Activated T-cell treated with anti-CD3 and anti-CD28 coated beads for 4 hours (primary cell): Measurements from ENCODE around the gene AGT.

Experiments used
- DNase-seq: peaks from one replicate; pipeline ENCODE4 v3.0.0-alpha.2; 2020

AGT gene

GRCh38 chr1:230713915-230714764 is at the start of gene AGT:
TSS of gene AGT (minus strand) at chr1:230714122. CDS start at chr1:230710823, 3,299 bp downstream.
- no peak for DNase-seq

DNA sequence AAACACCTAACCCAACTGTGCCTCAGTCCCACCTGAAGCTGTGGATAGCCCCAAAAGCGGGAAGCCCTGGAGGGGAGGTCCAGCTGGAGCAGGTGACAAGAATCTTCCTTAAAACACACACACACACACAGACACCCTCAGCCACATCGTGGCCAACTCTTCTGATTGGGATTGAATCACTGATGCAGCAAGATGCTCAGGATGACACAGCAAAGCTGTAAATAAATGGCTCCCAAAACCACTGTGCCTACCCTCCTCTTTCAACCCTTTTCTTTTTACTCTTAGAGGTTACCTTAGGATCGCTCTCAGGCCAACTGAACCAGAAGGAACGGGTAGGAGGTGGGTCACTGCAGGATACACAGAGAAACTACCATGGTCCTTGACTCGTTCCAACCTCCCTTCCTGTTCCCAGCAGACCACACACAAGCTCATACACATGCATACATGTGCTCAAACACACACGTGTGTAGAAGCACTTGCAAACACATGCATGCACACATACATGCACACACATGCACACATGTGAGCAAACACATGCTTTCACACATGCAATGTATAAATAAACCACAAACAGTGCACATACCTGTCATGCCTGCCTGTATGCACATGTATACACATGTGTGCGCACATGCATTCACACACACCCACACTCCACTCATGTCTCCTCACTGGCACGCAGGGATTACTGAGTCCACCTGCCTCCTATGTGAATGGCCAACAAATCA is 47.7 kb upstream of the AGT start:
- no peak for DNase-seq

GRCh38 chr1:230760360-230760827 is 46.5 kb upstream of the AGT start:
- no peak for DNase-seq

GRCh38 chr1:230759369-230760065 is 45.6 kb upstream of the AGT start:
- no peak for DNase-seq

GRCh38 chr1:230758709-230759368 is 44.9 kb upstream of the AGT start:
- DNase-seq, result no peak

- DNase-seq, result no peak
These were observed 44.2 kb upstream of the AGT start for GRCh38 chr1:230757856-230758708.

DNA sequence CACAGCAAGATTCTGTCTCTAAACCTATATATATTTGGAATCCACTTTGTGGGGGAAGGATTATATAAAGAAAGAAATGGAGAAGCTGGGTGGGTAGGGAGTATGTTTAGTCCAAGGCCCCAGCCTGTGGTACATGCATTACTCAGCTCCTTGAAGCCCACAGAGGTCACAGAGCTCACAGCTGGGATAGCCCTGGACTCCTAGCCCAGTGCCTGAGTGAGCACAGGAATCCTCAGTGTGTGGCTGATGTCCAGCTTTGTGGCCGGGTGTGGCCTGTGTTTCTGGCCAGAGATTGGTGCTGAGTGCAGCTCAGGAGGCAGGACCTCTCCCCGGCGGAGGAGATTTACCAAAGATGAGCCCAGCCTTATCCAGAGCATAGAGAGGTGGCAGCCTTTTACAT is 40.9 kb upstream of the AGT start:
- DNase-seq, result no peak

DNA sequence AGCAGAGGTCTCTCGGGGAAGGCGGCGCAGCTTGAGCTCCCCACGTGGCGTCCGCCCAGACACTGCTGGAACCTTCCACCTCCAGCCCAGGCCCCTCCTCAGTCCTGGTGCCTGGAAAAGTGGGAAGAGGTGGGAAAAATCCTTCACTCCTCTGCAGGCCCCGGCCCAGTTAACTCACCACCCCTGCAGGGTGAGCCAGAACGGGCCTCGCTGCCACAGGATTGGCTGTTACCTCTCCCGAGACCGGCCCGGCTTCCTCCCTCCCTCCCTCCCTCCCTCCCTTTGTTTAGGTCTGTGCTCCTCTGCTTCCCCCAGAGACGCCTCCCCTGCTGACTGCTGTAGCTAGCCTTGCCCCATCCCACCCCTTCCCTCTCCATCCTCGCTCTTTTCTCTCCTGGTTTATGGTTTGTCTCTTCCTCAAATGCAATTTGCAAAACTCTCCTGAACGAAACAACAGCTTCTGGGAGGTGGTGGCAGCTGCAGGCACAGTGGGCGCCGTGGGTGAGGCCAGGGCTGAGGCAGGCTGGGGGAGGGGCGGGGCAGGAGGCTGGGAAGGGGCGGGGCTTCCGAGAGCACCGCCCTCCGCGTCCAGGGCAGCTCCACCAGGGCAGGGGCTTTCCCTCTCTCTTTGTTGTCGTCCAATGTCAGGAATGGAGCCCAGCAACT is 39.8 kb upstream of the AGT start:
- DNase-seq, result no peak

- no peak for DNase-seq
These were observed 39.3 kb upstream of the AGT start for GRCh38 chr1:230753191-230753585.

DNA sequence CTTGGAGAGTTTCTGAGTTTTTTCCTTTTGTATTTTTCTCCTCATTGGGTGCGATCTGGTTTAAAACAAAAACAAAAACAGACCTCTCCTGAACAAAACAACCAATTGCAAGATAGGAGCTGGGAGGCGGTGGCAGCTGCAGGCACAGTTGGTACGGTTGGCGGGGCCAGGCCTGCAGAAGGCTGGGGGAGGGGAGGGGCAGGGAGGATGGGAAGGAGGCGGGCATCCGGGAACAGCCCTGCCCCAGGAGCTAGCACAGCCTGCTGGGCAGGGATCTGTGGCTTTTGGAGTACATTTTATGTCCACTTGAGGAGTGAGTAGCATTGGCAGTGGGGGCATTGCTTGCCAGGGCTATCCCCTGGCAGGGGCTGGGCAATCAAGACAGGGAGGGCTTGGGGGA is 38.5 kb upstream of the AGT start:
- DNase-seq, result no peak

DNA sequence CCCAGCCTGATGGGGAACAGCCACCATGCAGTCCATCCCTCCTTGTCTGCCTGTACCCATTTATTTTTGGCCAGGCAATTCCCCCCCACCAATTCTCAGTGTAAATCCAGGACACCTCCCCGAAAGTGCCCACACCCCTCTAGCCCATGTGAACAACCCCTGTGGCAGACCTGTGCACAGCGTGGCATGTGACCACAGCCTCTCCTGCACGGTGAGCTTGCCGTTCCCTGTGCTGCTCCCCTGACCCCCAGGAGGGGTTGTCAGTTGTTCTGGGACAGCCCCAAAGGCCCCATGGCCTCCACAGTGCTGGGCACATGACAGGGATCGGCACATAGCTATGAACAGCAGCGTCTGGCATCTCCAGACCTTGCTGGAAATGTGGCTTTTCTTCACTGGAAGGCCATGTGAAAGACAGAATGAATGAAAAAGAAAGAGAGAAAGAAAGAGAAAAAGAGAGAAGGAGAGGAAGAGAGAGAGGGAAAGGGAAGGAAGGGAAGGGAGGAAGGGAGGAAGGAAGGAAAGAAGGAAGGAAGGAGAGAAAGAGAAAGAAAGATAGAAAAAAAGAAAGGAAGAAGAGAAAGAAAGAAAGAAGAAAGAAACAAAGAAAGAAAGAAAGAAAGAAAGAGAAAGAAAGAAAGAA is 37.2 kb upstream of the AGT start:
- DNase-seq, result no peak

DNA sequence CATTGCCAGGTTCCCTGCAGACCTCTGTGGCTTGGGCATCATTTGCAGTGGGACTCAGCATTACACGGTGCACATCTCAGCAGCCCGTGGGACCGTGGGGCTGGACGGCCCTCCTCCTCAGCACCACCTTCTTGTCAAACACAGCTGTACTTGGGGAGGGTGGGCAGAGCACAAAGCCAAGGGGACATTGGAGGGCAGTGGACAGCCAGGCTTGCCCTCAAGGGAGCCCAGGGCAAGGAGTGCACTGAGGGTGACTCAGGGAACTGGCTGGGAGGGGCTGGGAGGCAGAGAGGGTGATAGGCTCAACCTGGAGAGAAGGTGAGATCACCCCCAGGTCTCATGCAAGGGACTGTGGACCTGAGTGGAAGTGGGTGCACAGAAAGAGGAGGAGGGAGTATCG is 36.7 kb upstream of the AGT start:
- no peak for DNase-seq

DNA sequence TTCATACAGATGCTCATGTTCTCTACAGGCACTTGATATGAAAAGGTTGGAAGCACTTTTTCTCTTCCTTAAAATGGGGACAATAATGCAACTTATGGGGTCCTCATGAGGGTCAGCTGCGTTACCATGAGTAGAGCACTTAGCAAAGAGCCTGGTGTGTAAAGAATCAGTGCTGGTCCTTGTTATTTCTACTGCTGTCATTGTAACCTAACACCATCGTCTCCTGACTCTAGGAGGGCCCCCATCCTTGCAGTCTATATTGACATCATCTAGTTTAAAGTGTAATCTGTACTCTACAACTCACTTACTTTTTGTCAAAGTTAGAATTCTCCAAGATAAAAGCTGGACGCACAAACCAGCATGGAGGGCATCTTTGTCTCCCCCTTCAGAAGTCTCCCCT is 35.7 kb upstream of the AGT start:
- no peak for DNase-seq

DNA sequence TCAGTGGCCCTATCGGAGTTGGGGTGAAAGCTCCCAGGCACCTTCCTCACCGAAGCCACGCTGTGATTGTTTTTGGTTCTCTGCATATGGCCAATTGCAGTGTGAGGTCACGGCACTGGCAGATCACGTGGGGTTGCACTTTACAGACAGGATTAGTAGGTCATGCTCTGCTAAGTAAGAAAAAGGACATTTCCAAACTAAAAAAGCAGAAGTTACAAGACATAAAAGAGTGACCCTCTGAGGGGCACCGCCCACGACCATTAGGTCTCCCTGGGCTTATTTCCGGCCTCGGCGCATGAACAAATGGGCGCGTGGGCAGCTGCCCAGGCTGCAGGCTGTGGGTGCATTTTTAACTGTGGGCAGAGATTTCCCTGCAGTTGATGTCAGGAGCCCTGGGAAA is 35.2 kb upstream of the AGT start:
- DNase-seq, result no peak

DNA sequence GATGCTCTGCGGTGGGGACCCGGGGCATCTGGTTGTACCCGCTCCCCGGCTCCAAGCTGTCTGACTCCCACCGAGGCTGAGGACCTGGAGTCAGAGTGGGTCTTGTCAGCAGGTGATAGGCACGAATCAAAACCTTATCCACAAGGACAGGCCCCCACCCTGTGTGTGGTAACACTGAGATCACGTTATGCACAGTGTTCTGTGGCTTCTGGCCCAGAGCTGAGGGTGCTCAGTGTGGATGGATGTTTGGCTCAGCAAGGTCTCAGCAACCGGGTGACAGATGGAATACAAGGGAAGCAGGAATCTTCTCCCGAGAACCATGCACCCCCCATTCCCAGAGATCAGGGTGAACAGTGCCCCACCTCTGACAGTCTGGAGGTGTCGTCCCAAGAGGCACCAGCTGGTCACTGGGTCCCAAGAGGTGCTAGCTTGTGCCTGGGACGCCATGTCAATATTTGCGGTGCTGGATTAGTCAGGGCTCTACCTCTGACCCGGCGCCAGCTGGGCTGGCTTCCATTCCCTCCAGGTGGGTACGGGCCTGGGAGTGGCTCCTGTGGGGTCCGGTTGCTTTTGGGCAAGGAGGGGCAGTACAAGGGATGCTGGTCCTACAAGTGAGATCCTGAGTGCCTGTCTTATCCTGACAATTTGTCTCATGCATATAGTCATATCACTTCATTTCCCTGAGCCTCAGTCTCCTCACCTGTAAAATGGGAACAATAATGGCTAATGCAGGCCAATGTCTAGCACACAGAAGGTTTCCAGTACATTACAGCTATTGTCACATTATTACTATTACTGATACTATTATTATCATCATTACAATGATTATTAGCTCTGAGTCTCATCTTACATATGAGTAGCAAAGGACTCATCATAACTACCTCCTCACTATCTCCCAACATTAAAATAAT is 34.2 kb upstream of the AGT start:
- DNase-seq, result no peak

GRCh38 chr1:230747127-230747730 is 33.3 kb upstream of the AGT start, which contains the start of gene CAPN9:
TSS of gene CAPN9 (plus strand) at chr1:230747388. CDS start at chr1:230747497, 109 bp downstream.
- no peak for DNase-seq

DNA sequence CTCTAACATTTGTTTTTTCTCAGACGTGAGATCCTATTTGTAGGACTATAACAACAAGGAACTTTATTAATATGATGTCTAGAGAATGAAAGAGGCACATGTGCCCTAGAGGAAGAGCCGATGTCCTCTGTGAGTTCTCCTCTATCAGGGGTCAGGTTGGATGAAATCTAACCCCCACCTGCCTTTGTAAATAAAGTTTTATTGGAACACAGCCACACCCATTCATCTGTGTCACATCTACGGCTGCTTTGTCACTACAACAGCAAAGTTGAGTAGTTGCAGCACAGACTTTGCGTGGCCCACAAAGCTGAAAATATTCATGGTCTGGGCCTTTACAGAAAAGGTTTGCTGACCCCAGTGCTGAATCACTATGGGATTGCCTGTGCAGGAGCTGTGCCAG is 32.7 kb upstream of the AGT start:
- no peak for DNase-seq

DNA sequence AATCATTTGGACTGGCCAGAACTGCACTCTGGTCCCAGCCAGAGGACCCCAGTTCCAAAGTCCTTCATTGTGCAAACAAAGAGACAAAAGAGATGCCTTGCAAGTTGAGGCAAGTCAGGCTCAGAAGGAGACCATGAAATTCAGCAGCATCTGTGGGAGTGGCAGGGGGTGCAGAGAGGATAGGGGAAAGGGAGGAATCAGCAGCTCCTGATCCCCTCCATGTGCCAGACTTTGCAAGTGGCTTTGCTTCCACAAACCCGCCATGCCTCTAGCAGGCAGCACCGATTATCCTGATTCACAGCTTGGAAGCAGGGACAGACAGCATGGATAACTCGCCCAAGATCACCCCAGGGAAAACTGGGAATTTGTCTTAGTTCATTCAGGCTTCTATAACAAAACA is 31.1 kb upstream of the AGT start:
- DNase-seq, result no peak

DNA sequence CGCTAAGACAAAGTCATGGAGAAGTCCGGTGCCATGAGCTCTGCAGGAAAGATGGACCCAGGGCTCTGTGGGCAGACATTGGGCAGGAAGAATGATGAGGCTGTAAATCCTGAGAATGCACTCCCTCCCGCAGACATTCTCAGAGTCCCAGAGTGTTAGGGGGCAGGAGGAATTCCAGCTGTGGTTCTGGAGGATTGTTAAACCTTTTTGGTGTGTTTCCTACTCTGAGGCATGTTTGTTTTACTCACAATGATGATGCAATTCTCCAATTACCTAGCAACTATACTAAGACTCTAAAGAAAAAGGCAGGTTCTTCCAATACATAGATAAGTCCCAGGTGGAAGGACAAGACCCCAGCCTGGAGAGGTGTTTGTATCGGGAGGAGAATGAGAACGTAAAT is 30.5 kb upstream of the AGT start:
- DNase-seq, result no peak
